Transverse colon (tissue), 4 donors: ENCODE data around the gene RBM44.

Source experiments
- EP300 ChIP-seq: sonication (generic); formaldehyde crosslinking; IDR thresholded peaks from one replicate; pipeline ENCODE4 v1.6.1; 2017; ENCODE audit warnings: antibody characterized with exemption, low read depth
- POLR2A ChIP-seq: fragments of 450-650 bp; IDR thresholded peaks from one replicate; pipeline ENCODE4 v1.6.1; 2016; ENCODE audit warnings: antibody characterized with exemption, mild to moderate bottlenecking, moderate library complexity
- POLR2AphosphoS5 ChIP-seq, 3 donors: sonication (generic); formaldehyde crosslinking; IDR thresholded peaks; one replicate each; pipeline ENCODE4 v1.6.1; 2016; ENCODE audit warnings: antibody characterized with exemption in 3 of 3
- TF ChIP-seq, protein P1 (sequence below), 5 experiments: fragments of 200-600 bp in 3 of 5; fragments of 450-650 bp in 2 of 5; sonication (generic) in 3 of 5; IDR thresholded peaks; 1 replicate in 2 of 5; 2 replicates in 3 of 5; pipeline ENCODE4 v1.5.1; 2016 to 2017; ENCODE audit warnings: antibody characterized with exemption in 5 of 5, inconsistent platforms in 3 of 5, mild to moderate bottlenecking in 2 of 5, moderate library complexity in 1 of 5

DNA sequence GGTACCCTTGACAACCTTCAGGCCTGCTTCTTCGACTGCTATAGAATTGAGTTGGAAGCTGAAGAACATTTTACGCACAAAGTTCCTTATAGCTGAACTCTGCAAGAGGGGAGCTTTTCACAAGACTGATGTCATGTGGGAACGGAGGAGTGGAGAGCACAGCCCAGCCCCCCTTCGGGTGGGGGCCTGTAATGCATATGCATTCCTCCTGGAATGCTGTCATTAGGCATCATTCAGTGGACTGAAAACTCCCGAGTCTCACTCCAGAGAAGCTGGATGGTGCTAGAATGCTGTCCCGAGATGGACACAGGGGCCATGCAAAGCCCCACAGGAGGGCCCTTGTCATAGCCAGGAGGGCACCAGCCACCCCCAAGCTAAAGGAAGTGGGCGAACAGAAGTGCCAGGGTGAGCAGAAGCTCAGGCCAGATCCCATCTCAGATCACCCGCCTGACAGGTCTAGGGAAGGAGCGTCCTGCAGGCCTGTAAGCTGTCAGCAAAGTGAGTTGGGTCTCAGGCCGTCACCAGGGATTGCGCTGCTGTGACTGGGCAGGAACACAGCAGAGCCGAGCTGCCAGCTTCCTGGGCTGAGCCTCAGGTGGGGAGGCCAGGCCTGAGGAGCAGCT, 43.8 kb upstream of the RBM44 start:
- TF ChIP-seq, protein P1, sequence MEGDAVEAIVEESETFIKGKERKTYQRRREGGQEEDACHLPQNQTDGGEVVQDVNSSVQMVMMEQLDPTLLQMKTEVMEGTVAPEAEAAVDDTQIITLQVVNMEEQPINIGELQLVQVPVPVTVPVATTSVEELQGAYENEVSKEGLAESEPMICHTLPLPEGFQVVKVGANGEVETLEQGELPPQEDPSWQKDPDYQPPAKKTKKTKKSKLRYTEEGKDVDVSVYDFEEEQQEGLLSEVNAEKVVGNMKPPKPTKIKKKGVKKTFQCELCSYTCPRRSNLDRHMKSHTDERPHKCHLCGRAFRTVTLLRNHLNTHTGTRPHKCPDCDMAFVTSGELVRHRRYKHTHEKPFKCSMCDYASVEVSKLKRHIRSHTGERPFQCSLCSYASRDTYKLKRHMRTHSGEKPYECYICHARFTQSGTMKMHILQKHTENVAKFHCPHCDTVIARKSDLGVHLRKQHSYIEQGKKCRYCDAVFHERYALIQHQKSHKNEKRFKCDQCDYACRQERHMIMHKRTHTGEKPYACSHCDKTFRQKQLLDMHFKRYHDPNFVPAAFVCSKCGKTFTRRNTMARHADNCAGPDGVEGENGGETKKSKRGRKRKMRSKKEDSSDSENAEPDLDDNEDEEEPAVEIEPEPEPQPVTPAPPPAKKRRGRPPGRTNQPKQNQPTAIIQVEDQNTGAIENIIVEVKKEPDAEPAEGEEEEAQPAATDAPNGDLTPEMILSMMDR (IDR thresholded peaks at IDR 0.05) = no peak
- TF ChIP-seq POLR2A = no peak
- no peak for TF ChIP-seq POLR2AphosphoS5 (IDR thresholded peaks at IDR 0.05)
- TF ChIP-seq EP300 = no peak
